ENCODE data around the gene GRAMD4. TPM values are rescaled to one million over a fixed set of nuclear protein-coding genes. Genes with fewer than 3 reads are reported as not detected.

The GRAMD4 gene
- total and polyA plus RNA-seq, 7 donors: 11.3 to 39.3 (median 17.8) TPM

DNA sequence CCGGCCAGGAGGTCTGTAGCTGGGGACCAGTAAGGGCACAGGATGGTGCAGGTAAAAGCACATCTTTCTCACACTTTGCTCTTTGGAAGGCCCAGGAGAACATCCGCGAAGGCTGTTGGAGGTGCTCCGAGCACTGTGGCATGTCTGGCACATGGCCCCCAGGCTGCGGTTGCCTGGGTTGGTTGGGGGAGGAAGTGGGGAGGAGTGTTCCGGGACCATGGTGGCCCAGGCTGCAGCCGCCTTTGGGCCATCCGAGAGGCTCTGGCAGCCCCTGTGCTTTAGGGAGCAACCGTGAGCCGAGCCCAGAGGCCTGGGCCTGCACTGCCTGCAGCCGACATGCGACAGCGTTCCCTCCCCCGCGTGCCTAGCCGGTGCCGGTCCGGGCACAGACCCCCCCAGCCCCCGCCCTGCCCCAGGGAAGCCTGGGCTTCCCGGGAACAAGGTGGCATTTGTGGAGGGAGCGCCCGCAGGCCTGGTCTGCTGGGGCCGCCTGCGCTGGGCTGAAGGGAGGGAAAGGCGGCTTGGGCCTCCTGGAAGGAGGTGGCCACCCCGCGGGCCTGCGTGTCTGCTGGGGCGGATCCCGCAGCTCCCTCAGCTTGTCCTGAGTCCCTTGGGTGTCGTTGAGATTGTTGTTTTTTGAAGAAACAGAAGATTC, 57.9 kb downstream of the GRAMD4 start:
- TF ChIP-seq, protein P1, sequence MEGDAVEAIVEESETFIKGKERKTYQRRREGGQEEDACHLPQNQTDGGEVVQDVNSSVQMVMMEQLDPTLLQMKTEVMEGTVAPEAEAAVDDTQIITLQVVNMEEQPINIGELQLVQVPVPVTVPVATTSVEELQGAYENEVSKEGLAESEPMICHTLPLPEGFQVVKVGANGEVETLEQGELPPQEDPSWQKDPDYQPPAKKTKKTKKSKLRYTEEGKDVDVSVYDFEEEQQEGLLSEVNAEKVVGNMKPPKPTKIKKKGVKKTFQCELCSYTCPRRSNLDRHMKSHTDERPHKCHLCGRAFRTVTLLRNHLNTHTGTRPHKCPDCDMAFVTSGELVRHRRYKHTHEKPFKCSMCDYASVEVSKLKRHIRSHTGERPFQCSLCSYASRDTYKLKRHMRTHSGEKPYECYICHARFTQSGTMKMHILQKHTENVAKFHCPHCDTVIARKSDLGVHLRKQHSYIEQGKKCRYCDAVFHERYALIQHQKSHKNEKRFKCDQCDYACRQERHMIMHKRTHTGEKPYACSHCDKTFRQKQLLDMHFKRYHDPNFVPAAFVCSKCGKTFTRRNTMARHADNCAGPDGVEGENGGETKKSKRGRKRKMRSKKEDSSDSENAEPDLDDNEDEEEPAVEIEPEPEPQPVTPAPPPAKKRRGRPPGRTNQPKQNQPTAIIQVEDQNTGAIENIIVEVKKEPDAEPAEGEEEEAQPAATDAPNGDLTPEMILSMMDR (IDR thresholded peaks at IDR 0.05): no peak
- intact Hi-C loops (cut with DNase I): loop anchor here in 1 of 2 donors (5.0 kb wide), 1 partner anchor 116 kb away; no protein-coding TSS in a partner anchor
- WGBS, 3 donors: 82 to 89% (median 89%) methylated on average over 30 to 31 of the region's 31 CpGs
- no peak overlapping the region for H3K4me3 ChIP-seq
- H3K27ac ChIP-seq: peak overlapping the region; percentile 60
- ATAC-seq (no peak), DNase-seq (no peak)
- H3K4me1 ChIP-seq: peaks cover 11% of the 10 kb centered on the region
- H3K27me3 ChIP-seq (ENCODE audit: insufficient read depth in 3 of 3, low read length in 2 of 3): no peaks in the 10 kb centered on the region
- H3K9me3 ChIP-seq: no peaks in the 10 kb centered on the region
- H3K36me3 ChIP-seq (ENCODE audit: insufficient read depth in 1 of 2, low read depth in 1 of 2): peaks cover 0 to 36% of the 10 kb centered on the region in 2 donors

DNA sequence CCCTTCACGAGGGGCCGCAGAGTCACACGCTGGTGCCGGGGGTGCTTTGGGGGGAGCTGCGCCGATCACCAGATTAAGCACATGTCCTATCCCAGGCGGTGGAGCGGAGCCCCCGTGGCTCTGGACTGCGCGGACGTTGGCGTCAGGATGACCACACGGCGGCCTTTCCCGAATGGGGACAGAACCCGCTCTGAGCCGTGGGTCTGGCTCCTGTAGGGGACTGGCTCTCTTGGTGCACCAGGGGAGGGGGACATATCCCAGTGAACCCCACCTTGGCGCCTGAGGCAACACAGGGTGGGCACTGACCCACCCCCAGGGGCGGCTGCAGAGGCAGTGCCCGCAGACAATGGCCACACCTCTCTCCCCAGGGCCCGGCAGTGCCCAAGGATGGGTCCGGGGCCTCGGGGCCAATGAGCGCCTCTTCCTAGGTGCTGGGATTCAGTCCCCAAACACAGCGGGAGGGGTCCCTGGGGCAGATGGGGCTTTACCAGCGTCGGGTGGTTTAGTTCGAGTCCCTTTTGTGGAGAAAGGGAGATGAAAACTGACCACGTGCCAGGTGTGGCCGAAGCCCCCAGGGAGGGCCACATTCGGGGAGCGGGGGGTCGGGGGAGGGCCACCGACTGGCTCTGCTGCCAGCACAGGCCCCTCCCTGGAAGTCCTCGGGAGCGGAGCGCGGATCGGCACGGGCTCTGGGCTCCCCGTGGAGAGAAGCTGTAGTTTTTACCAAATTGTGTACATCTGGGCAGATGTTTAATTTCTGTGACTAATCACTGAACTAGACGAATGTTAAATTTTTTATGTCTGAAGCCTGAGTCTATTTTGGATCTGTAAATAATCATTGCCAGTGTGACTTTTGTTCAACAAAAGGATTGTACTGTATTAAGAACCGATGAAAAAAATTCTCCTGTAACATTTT, 58.9 kb downstream of the GRAMD4 start:
- TF ChIP-seq, protein P1 (IDR thresholded peaks at IDR 0.05): no peak
- H3K27me3 ChIP-seq (ENCODE audit: insufficient read depth in 3 of 3, low read length in 2 of 3): no peaks in the 10 kb centered on the region
- DNase-seq (no peak), ATAC-seq (no peak)
- H3K4me1 ChIP-seq: peaks cover 11% of the 10 kb centered on the region
- intact Hi-C loops (cut with DNase I): loop anchor here in 1 of 2 donors (5.0 kb wide), 1 partner anchor 117 kb away; no protein-coding TSS in a partner anchor
- WGBS, 3 donors: 78 to 82% (median 79%) methylated on average over 42 to 44 of the region's 44 CpGs
- peaks cover 0 to 29% of the 10 kb centered on the region in 2 donors for H3K36me3 ChIP-seq (ENCODE audit: insufficient read depth in 1 of 2, low read depth in 1 of 2)
- H3K4me3 ChIP-seq: no peak overlapping the region
- H3K27ac ChIP-seq: no peak overlapping the region
- H3K9me3 ChIP-seq: no peaks in the 10 kb centered on the region

GRCh38 chr22:46679706-46680269, 59.6 kb downstream of the GRAMD4 start:
- no peak overlapping the region for H3K27ac ChIP-seq
- WGBS, 3 donors: 60 to 80% (median 67%) methylated on average over 16 of the region's 16 CpGs
- peaks cover 0 to 30% of the 10 kb centered on the region in 2 donors for H3K36me3 ChIP-seq (ENCODE audit: insufficient read depth in 1 of 2, low read depth in 1 of 2)
- ATAC-seq (no peak), DNase-seq (no peak)
- no peaks in the 10 kb centered on the region for H3K27me3 ChIP-seq (ENCODE audit: insufficient read depth in 3 of 3, low read length in 2 of 3)
- intact Hi-C loops (cut with DNase I): loop anchor here in 1 of 2 donors (5.0 kb wide), 1 partner anchor 117 kb away; no protein-coding TSS in a partner anchor
- TF ChIP-seq, protein P1 (IDR thresholded peaks at IDR 0.05): no peak
- H3K9me3 ChIP-seq: no peaks in the 10 kb centered on the region
- H3K4me1 ChIP-seq: peaks cover 11% of the 10 kb centered on the region
- H3K4me3 ChIP-seq: no peak overlapping the region

- DNase-seq: no peak
- 78 to 87% (median 86%) methylated on average over 7 of the region's 7 CpGs for WGBS, 3 donors
- H3K4me3 ChIP-seq: no peak overlapping the region
- H3K27ac ChIP-seq: no peak overlapping the region
- H3K4me1 ChIP-seq: peaks cover 11% of the 10 kb centered on the region
- H3K36me3 ChIP-seq (ENCODE audit: insufficient read depth in 1 of 2, low read depth in 1 of 2): peaks cover 0 to 36% of the 10 kb centered on the region in 2 donors
- H3K9me3 ChIP-seq: no peaks in the 10 kb centered on the region
- TF ChIP-seq, protein P1 (IDR thresholded peaks at IDR 0.05): peak; percentile 17
- no peak for ATAC-seq
- intact Hi-C loops (cut with DNase I): no loop called here
- H3K27me3 ChIP-seq (ENCODE audit: insufficient read depth in 3 of 3, low read length in 2 of 3): no peaks in the 10 kb centered on the region
Observed at GRCh38 chr22:46681010-46681409, 60.8 kb downstream of the GRAMD4 start.
